CD4-positive, alpha-beta T cell (primary cell): ENCODE measurements around the gene PRX. TPM values are rescaled to one million over a fixed set of nuclear protein-coding genes. Genes with fewer than 3 reads are reported as not detected.

Experiments used
- ATAC-seq: fragments of 200-7000 bp; cut with Tn5 transposase; one replicate; pipeline ENCODE4 v1.10.0; 2022; ENCODE audit warnings: mild to moderate bottlenecking; ENCODE audit not compliant: poor library complexity
- CTCF ChIA-PET: fragments of 350-600 bp; sonication (Branson Sonifier 250); formaldehyde crosslinking; loops from one replicate; lab custom pipeline; 2021; ENCODE audit warnings: antibody characterized with exemption, inconsistent platforms; lab: Charles Lee
- POLR2A ChIA-PET: fragments of 350-600 bp; sonication (Branson Sonifier 250); formaldehyde crosslinking; loops from one replicate; lab custom pipeline; 2021; ENCODE audit warnings: antibody characterized with exemption, inconsistent platforms; lab: Charles Lee
- DNase-seq, 14 experiments: peaks; one replicate each; pipeline ENCODE4 v3.0.0-alpha.2; 2013 to 2020; ENCODE audit warnings: mixed read lengths in 2 of 14
- H3K27ac ChIP-seq, 2 donors: one replicate each; pipeline versions ENCODE4 v1.5.1 to v1.7.0; 2013; ENCODE audit warnings: low read length in 2 of 2, low read depth in 1 of 2, mild to moderate bottlenecking in 1 of 2
- H3K27me3 ChIP-seq, 2 experiments: 1 replicate in 1 of 2; 2 replicates in 1 of 2; pipeline versions ENCODE4 v1.6.1 to v1.7.0; 2013; ENCODE audit warnings: low read length in 2 of 2, control low read depth in 1 of 2, mild to moderate bottlenecking in 1 of 2, moderate library complexity in 1 of 2; ENCODE audit not compliant: insufficient read depth in 2 of 2, control insufficient read depth in 1 of 2
- H3K36me3 ChIP-seq: one replicate; pipeline ENCODE4 v1.6.1; 2013; ENCODE audit warnings: low read length, control low read depth; ENCODE audit not compliant: insufficient read depth
- H3K4me1 ChIP-seq: one replicate; pipeline ENCODE4 v1.6.1; 2013; ENCODE audit warnings: low read length, control low read depth; ENCODE audit not compliant: insufficient read depth
- H3K4me3 ChIP-seq: one replicate; pipeline ENCODE4 v1.5.1; 2013; ENCODE audit warnings: mild to moderate bottlenecking, low read length, moderate library complexity
- H3K9me3 ChIP-seq, 2 experiments: 1 replicate in 1 of 2; 2 replicates in 1 of 2; pipeline versions ENCODE4 v1.6.1 to v1.7.0; 2013; ENCODE audit warnings: low read length in 2 of 2, mild to moderate bottlenecking in 2 of 2, control low read depth in 1 of 2, moderate library complexity in 1 of 2; ENCODE audit not compliant: control insufficient read depth in 1 of 2, insufficient read depth in 1 of 2
- H3K27ac Mint-ChIP-seq: one replicate; pipeline ENCODE4 v1.8.0; 2020; ENCODE audit warnings: mixed read lengths
- H3K27me3 Mint-ChIP-seq: one replicate; pipeline ENCODE4 v1.8.0; 2021; ENCODE audit warnings: mixed read lengths
- H3K36me3 Mint-ChIP-seq: one replicate; pipeline ENCODE4 v1.8.0; 2021; ENCODE audit warnings: low read depth, mixed read lengths
- H3K4me1 Mint-ChIP-seq: one replicate; pipeline ENCODE4 v1.8.0; 2021; ENCODE audit warnings: low read depth, mixed read lengths
- H3K4me3 Mint-ChIP-seq: one replicate; pipeline ENCODE4 v1.8.0; 2020; ENCODE audit warnings: mild to moderate bottlenecking, mixed read lengths
- H3K9me3 Mint-ChIP-seq: one replicate; pipeline ENCODE4 v1.8.0; 2020; ENCODE audit warnings: mixed read lengths
- intact Hi-C, 2 experiments: fragments of 100-400 bp; cut with DNase I in 1 of 2; cut with micrococcal nuclease in 1 of 2; formaldehyde crosslinking; loops; one replicate each; pipeline versions ENCODE4 v1.15.1 to v1.9.0; 2023 to 2025; cut with DNase I, micrococcal nuclease
- total RNA-seq, 174 experiments: library from RNA in 2 of 174; stranded (reverse) in 2 of 174; gene quantifications; one replicate each; pipeline ENCODE4 v1.2.3 and lab custom pipeline; 2021 to 2026
- TF ChIP-seq, protein P1 (sequence below): fragments of 200-600 bp; IDR thresholded peaks from one replicate; pipeline ENCODE4 v1.8.0; 2022; ENCODE audit warnings: antibody characterized with exemption, mild to moderate bottlenecking

The PRX gene
- total RNA-seq, 2 experiments from 2014 or later: 1.5 TPM

DNA sequence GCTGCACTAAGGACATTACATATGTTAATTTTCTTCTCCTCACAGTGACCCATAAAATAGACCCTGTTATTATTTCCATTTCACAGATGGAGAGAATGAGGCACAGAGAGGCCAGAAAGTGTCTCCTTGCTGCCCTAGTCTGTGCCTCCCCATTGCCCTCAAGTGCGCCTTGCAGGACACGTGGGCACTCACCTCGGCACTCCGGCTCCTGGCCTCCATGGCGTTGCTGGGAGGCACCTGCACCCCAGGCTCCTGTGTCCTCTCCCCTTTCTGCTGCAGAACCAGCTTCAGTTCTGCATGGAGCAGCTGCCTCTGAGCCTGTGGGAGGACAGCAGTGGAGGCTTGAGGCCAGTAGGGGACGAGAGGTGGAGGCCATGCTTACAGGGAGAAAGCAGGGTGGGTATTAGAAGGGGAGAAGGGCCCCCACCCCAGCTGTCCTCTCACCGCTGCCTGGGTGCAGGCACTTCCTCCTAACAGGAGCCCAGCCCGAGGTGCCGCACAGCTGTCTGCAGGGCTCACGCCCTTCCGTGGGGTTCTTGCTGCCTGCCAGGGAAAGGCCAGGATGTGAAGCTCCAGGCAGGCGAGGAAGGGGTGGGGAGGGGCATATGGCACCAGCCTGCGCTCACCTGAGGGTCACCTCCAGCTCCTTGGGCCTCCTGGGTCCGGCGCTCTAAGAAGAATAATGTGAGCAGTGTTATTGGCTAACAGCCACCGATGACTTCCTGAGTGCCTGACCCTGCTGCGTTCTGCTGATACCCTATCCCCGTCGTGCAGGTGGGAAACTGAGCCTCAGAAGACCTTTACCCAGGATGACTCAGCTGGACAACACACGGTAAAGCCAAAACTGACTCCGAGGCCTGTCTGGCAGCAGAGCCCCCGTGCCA is 5.2 kb downstream of the PRX start:
- Mint-ChIP-seq H3K9me3 (no peaks in the 10 kb centered on the region), H3K27me3 (no peaks in the 10 kb centered on the region), H3K27ac (no peak overlapping the region), H3K4me3 (no peak overlapping the region), H3K4me1 (peaks cover 15% of the 10 kb centered on the region), H3K36me3 (peaks cover 4% of the 10 kb centered on the region)
- DNase-seq (peak in 2 of 14 experiments; percentile 15 to 30), ATAC-seq (no peak)
- H3K27ac ChIP-seq: no peak overlapping the region
- H3K4me1 ChIP-seq: peaks cover 25% of the 10 kb centered on the region
- TF ChIP-seq, protein P1, sequence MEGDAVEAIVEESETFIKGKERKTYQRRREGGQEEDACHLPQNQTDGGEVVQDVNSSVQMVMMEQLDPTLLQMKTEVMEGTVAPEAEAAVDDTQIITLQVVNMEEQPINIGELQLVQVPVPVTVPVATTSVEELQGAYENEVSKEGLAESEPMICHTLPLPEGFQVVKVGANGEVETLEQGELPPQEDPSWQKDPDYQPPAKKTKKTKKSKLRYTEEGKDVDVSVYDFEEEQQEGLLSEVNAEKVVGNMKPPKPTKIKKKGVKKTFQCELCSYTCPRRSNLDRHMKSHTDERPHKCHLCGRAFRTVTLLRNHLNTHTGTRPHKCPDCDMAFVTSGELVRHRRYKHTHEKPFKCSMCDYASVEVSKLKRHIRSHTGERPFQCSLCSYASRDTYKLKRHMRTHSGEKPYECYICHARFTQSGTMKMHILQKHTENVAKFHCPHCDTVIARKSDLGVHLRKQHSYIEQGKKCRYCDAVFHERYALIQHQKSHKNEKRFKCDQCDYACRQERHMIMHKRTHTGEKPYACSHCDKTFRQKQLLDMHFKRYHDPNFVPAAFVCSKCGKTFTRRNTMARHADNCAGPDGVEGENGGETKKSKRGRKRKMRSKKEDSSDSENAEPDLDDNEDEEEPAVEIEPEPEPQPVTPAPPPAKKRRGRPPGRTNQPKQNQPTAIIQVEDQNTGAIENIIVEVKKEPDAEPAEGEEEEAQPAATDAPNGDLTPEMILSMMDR: no peak
- no peak overlapping the region for H3K4me3 ChIP-seq
- no peaks in the 10 kb centered on the region for H3K27me3 ChIP-seq
- intact Hi-C loops: loop anchor here (5.0 to 10.0 kb wide), 2 partner anchors 39 to 57 kb away; partner anchors contain the start of genes BLVRB (in 1 of the 2) and SPTBN4 (in 1 of the 2)
- CTCF ChIA-PET: interaction anchor here (2.0 kb wide), 1 partner anchor 13 kb away, joined by 11 read pairs; no protein-coding TSS in a partner anchor
- H3K9me3 ChIP-seq: no peaks in the 10 kb centered on the region
- no peaks in the 10 kb centered on the region for H3K36me3 ChIP-seq
- POLR2A ChIA-PET: interaction anchor here (0.6 to 1.6 kb wide), 2 partner anchors 13 to 20 kb away, joined by 3 to 7 read pairs; no protein-coding TSS in a partner anchor

DNA sequence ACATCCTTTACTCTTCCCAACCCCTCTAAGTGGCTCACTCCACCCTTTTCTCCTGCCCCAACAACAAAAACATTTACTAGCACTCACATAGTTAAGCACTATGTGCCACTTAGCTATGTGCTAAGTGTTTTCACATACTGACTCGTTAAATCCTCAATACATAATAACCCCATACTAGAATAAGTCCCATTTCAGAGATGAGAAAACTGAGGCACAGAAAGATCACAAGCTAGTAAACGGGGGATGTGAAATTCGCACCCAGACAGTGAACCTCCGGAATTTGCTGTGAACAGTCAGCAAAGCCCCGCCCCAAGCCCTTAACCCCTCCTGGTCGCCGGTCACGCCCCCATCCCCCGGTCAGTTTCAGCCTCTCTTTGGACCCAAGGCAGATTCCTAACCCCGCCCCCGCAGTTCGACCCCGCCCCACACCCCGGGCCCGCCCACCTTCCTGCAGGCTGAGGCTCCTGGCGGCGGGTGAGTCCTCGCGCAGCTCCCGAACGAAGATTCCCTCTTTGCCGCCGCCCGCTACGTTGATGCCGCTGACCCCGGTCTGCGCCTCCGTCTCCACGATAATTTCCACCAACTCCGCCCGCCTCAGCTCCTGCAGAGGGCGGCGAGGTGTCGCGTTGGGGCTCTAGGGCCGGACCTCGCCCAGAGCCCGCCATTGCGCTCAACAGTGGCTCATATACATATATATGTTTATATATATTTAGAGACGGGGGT is 9.8 kb downstream of the PRX start:
- peaks cover 4% of the 10 kb centered on the region for H3K36me3 Mint-ChIP-seq
- peaks cover 35% of the 10 kb centered on the region for H3K4me1 Mint-ChIP-seq
- no peaks in the 10 kb centered on the region for H3K9me3 ChIP-seq
- peak; percentile 45 for ATAC-seq
- no peaks in the 10 kb centered on the region for H3K9me3 Mint-ChIP-seq
- peak overlapping the region; percentile 88 for H3K4me3 ChIP-seq
- H3K4me1 ChIP-seq: peaks cover 34% of the 10 kb centered on the region
- H3K27ac ChIP-seq: peak overlapping the region; percentile 22 to 56
- no peaks in the 10 kb centered on the region for H3K27me3 Mint-ChIP-seq
- DNase-seq: peak; percentile 46 to 89 (median 70)
- CTCF ChIA-PET: interaction anchor here (0.8 to 3.5 kb wide), 7 partner anchors 15 to 202 kb away, joined by 3 to 24 read pairs (median 3); partner anchors contain the start of gene BLVRB
- intact Hi-C loops: loop anchor here (5.0 to 10.0 kb wide), 4 partner anchors 56 to 199 kb away; partner anchors contain the start of genes BLVRB (in 1 of the 2), C19orf47 (in 1 of the 2), LTBP4 (in 1 of the 2) and PLD3 (in 1 of the 2)
- POLR2A ChIA-PET: interaction anchor here (0.6 to 2.9 kb wide), 12 partner anchors 17 to 374 kb away, joined by 3 to 31 read pairs (median 5); partner anchors contain the start of genes BLVRB, C19orf47, PLD3 and SERTAD1
- TF ChIP-seq, protein P1: no peak
- H3K27ac Mint-ChIP-seq: peak overlapping the region; percentile 64
- H3K36me3 ChIP-seq: no peaks in the 10 kb centered on the region
- H3K4me3 Mint-ChIP-seq: peak overlapping the region; percentile 94
- H3K27me3 ChIP-seq: no peaks in the 10 kb centered on the region

DNA sequence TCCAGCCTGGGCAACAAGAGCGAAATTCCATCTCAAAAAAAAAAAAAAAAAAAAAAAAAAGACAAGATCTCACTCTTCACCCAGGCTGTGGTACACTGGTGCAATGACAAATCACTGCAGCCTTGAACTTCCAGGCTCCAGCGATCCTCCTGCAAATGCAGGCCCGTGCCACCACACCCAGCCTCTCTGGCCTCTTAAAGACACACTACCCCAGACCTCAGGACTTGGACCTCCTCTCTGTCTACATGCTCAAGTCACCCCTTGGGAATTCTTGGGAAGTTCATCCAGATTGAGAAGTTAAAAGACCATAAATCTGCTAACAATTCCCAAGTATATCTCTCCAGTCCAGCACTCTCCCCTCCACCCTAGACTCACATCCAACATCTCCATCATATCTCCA is 12.6 kb downstream of the PRX start:
- ChIA-PET CTCF (no interaction called here), POLR2A (interaction anchor here (0.6 kb wide), 1 partner anchor 256 kb away, joined by 3 read pairs; no protein-coding TSS in a partner anchor)
- Histone ChIP-seq H3K4me3 (no peak overlapping the region), H3K4me1 (peaks cover 29% of the 10 kb centered on the region), H3K36me3 (no peaks in the 10 kb centered on the region), H3K27me3 (no peaks in the 10 kb centered on the region), H3K27ac (no peak overlapping the region), H3K9me3 (no peaks in the 10 kb centered on the region)
- TF ChIP-seq, protein P1: no peak
- H3K4me3 Mint-ChIP-seq: peak overlapping the region; percentile 26
- peaks cover 4% of the 10 kb centered on the region for H3K36me3 Mint-ChIP-seq
- peaks cover 35% of the 10 kb centered on the region for H3K4me1 Mint-ChIP-seq
- no peak for DNase-seq
- no peaks in the 10 kb centered on the region for H3K27me3 Mint-ChIP-seq
- no peak for ATAC-seq
- H3K27ac Mint-ChIP-seq: no peak overlapping the region
- no peaks in the 10 kb centered on the region for H3K9me3 Mint-ChIP-seq
- intact Hi-C loops: loop anchor here (5.0 to 10.0 kb wide), 4 partner anchors 53 to 202 kb away; partner anchors contain the start of genes BLVRB (in 1 of the 2), C19orf47 (in 1 of the 2), LTBP4 (in 1 of the 2) and PLD3 (in 1 of the 2)
